Measurements from ENCODE around the gene C19orf44.

C19orf44 gene

DNA sequence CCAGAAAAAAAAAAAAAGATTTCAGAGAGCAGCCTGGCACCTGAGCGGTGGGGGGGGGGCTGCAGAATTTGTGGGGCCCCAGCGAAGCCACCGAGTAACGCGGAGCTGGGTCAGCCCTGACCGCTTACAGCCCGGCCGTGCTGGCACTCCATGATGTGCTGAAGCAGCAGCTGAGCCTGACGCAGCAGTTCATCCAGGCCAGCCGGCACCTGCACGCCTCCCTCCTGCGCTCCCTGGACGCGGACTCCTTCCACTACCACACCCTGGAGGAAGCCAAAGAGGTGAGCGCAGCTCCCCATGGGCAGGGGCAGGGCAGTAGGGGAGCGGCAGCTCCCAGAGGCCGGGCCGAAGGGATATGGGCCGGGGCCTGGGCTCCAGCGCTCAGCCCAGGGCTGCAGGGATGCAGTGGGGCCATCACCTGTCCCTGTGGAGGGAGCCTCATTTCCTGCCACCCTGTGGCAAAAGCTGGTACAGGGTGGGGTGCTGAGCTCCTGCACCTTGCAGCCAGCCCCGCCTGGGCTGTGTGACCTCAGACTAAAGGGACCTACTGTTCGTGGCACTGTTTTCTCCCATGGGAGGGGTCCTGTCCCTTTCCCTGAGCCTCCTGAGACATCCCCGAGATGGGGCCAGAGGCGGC is 18.3 kb downstream of the C19orf44 start:
- Histone ChIP-seq H3K9me3 (ENCODE audit: low read length) (no peaks in the 10 kb centered on the region), H2AFZ (ENCODE audit: low read depth, low read length) (no peak overlapping the region), H3K36me3 (ENCODE audit: insufficient read depth, low read length) (peaks cover 56% of the 10 kb centered on the region), H3K4me1 (ENCODE audit: insufficient read depth, low read length) (no peaks in the 10 kb centered on the region), H3K4me3 (ENCODE audit: low read length) (no peak overlapping the region), H3K27me3 (ENCODE audit: insufficient read depth, low read length) (no peaks in the 10 kb centered on the region)

- H3K4me3 ChIP-seq (ENCODE audit: low read length): no peak overlapping the region
- H3K9me3 ChIP-seq (ENCODE audit: low read length): no peaks in the 10 kb centered on the region
- H3K4me1 ChIP-seq (ENCODE audit: insufficient read depth, low read length): no peaks in the 10 kb centered on the region
- peaks cover 63% of the 10 kb centered on the region for H3K36me3 ChIP-seq (ENCODE audit: insufficient read depth, low read length)
- H2AFZ ChIP-seq (ENCODE audit: low read depth, low read length): no peak overlapping the region
- no peaks in the 10 kb centered on the region for H3K27me3 ChIP-seq (ENCODE audit: insufficient read depth, low read length)
Observed at GRCh38 chr19:16516381-16516780, 20.2 kb downstream of the C19orf44 start.

DNA sequence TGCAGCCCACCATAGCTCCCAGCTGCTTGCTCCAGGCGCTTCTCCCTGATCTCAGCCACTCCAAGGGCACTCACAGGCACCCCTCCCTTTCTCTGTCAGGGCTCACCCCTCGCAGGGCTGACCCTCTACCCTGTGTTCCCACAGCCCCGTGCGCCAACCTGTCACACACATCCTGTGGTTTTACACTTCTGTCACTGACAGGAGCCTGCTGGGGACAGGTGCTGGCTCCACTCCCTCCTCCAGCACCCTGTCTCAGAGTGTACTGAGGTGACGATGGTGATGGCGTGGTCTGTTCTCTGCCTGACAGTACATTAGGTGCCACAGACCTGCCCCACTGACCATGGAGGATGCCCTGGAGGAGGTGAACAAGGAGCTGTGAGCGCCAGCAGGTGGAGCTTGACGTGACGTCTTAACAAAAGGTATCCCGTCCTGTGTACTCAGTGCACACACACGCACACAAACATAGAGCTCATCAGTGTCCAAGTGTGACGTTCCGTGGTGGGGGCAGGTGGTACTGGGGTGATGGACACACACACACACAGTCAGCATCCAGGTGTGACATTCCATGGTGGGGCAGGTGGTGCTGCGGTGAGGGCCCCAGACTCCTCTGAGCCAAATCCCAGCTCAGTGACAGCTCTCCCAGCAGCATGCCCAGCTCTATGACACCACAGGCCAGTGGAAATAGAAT is 20.9 kb downstream of the C19orf44 start:
- Histone ChIP-seq H3K9me3 (ENCODE audit: low read length) (no peaks in the 10 kb centered on the region), H3K4me1 (ENCODE audit: insufficient read depth, low read length) (no peaks in the 10 kb centered on the region), H3K36me3 (ENCODE audit: insufficient read depth, low read length) (peaks cover 70% of the 10 kb centered on the region), H2AFZ (ENCODE audit: low read depth, low read length) (no peak overlapping the region), H3K27me3 (ENCODE audit: insufficient read depth, low read length) (no peaks in the 10 kb centered on the region), H3K4me3 (ENCODE audit: low read length) (no peak overlapping the region)

- Histone ChIP-seq H3K4me3 (ENCODE audit: low read length) (no peak overlapping the region), H3K27me3 (ENCODE audit: insufficient read depth, low read length) (no peaks in the 10 kb centered on the region), H3K9me3 (ENCODE audit: low read length) (no peaks in the 10 kb centered on the region), H3K36me3 (ENCODE audit: insufficient read depth, low read length) (peaks cover 74% of the 10 kb centered on the region), H3K4me1 (ENCODE audit: insufficient read depth, low read length) (no peaks in the 10 kb centered on the region), H2AFZ (ENCODE audit: low read depth, low read length) (no peak overlapping the region)
Observed at GRCh38 chr19:16518061-16518460, 21.9 kb downstream of the C19orf44 start.

DNA sequence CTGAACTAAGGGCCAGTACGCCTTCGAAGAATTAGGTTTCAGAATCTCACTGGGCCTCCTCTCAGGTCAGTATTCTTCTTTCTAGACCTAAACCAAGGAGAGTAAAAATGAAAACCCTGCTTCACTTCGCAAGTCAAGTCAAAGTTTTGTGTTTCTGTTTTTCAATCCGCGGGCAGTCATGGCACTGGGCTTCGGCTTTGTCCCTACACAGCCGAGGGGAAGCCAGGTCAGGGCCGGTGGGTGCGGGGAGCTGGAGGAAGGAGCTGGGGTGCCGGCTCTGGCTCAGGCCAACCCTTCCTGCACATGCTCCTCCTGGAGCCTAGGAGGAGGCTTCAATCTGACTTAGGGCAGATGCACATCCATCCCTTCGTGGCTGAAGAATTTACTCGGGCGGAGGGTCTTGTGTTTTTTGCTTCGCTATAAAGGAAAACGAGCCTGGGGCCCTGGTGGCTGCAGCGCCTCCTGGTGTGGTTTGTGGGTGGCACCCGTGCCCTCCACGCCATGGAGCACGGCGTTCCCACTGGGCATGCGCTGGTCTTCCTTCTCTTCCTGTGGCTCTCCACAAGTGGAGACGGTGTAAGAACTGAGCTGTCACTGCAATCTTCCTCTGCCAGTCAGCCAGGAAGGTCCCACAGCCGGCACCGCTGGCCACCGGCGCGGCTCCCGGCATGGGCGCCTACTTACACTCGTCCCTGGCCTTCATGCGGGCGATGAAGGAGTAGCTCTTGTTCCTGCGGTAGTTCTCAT is 22.5 kb downstream of the C19orf44 start:
- H3K27me3 ChIP-seq (ENCODE audit: insufficient read depth, low read length): no peaks in the 10 kb centered on the region
- no peaks in the 10 kb centered on the region for H3K4me1 ChIP-seq (ENCODE audit: insufficient read depth, low read length)
- no peaks in the 10 kb centered on the region for H3K9me3 ChIP-seq (ENCODE audit: low read length)
- peaks cover 78% of the 10 kb centered on the region for H3K36me3 ChIP-seq (ENCODE audit: insufficient read depth, low read length)
- H3K4me3 ChIP-seq (ENCODE audit: low read length): no peak overlapping the region
- no peak overlapping the region for H2AFZ ChIP-seq (ENCODE audit: low read depth, low read length)

- Histone ChIP-seq H3K36me3 (ENCODE audit: insufficient read depth, low read length) (peaks cover 83% of the 10 kb centered on the region), H3K27me3 (ENCODE audit: insufficient read depth, low read length) (no peaks in the 10 kb centered on the region), H3K4me1 (ENCODE audit: insufficient read depth, low read length) (no peaks in the 10 kb centered on the region), H2AFZ (ENCODE audit: low read depth, low read length) (no peak overlapping the region), H3K9me3 (ENCODE audit: low read length) (no peaks in the 10 kb centered on the region), H3K4me3 (ENCODE audit: low read length) (no peak overlapping the region)
Observed at GRCh38 chr19:16519230-16519687, 23.1 kb downstream of the C19orf44 start.

- no peaks in the 10 kb centered on the region for H3K9me3 ChIP-seq (ENCODE audit: low read length)
- no peaks in the 10 kb centered on the region for H3K4me1 ChIP-seq (ENCODE audit: insufficient read depth, low read length)
- peaks cover 83% of the 10 kb centered on the region for H3K36me3 ChIP-seq (ENCODE audit: insufficient read depth, low read length)
- H3K27me3 ChIP-seq (ENCODE audit: insufficient read depth, low read length): no peaks in the 10 kb centered on the region
- H2AFZ ChIP-seq (ENCODE audit: low read depth, low read length): no peak overlapping the region
- no peak overlapping the region for H3K4me3 ChIP-seq (ENCODE audit: low read length)
Observed at GRCh38 chr19:16520074-16520973, 24.1 kb downstream of the C19orf44 start.

- Histone ChIP-seq H3K4me3 (ENCODE audit: low read length) (no peak overlapping the region), H3K9me3 (ENCODE audit: low read length) (no peaks in the 10 kb centered on the region), H3K27me3 (ENCODE audit: insufficient read depth, low read length) (no peaks in the 10 kb centered on the region), H3K4me1 (ENCODE audit: insufficient read depth, low read length) (no peaks in the 10 kb centered on the region), H3K36me3 (ENCODE audit: insufficient read depth, low read length) (peaks cover 90% of the 10 kb centered on the region), H2AFZ (ENCODE audit: low read depth, low read length) (no peak overlapping the region)
Observed at GRCh38 chr19:16520986-16521624, 24.9 kb downstream of the C19orf44 start.

- Histone ChIP-seq H2AFZ (ENCODE audit: low read depth, low read length) (no peak overlapping the region), H3K27me3 (ENCODE audit: insufficient read depth, low read length) (no peaks in the 10 kb centered on the region), H3K4me1 (ENCODE audit: insufficient read depth, low read length) (no peaks in the 10 kb centered on the region), H3K36me3 (ENCODE audit: insufficient read depth, low read length) (peaks cover 89% of the 10 kb centered on the region), H3K4me3 (ENCODE audit: low read length) (no peak overlapping the region), H3K9me3 (ENCODE audit: low read length) (no peaks in the 10 kb centered on the region)
Observed at GRCh38 chr19:16521715-16522289, 25.6 kb downstream of the C19orf44 start.

DNA sequence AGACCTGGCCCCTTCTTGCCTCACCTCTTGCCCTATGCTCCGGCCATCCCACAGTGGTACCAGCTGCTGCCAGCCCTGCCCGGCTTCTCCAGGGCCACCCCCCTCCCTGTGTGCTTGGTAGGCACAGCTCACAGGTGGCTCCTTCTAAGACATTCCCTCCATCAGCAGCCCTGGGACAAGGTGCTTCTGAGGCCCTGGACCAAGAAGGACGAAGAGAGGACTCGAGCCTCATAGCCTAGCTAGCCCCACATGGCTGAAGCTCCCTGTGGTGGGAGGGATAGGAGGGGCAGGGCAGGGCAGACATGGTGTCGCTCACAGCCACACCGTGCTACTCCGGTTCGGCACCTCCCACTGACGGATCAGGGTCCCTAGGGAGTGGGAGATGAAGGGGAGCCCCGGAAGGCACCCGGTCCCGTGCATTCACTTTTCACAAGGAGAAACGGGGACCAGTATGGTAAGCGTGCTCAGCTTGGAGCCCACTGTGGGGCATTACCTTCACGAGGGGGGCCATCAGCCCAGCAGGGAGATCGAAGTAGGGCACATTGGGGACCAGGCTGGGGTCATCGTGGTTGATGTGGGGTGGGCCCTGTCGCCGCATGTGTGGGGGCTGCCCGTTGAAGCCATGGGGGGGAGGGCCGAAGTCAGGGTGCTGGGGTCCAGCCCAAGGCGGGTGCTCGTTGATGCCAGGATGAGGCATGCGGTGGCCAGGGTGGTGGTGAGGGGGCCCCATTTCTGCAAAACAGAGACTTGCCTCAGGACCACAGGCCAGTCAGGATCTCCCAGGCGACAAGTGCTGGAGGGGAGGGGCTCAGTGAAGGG is 26.6 kb downstream of the C19orf44 start:
- no peaks in the 10 kb centered on the region for H3K4me1 ChIP-seq (ENCODE audit: insufficient read depth, low read length)
- no peak overlapping the region for H3K4me3 ChIP-seq (ENCODE audit: low read length)
- H3K36me3 ChIP-seq (ENCODE audit: insufficient read depth, low read length): peaks cover 90% of the 10 kb centered on the region
- no peak overlapping the region for H2AFZ ChIP-seq (ENCODE audit: low read depth, low read length)
- H3K27me3 ChIP-seq (ENCODE audit: insufficient read depth, low read length): no peaks in the 10 kb centered on the region
- no peaks in the 10 kb centered on the region for H3K9me3 ChIP-seq (ENCODE audit: low read length)

DNA sequence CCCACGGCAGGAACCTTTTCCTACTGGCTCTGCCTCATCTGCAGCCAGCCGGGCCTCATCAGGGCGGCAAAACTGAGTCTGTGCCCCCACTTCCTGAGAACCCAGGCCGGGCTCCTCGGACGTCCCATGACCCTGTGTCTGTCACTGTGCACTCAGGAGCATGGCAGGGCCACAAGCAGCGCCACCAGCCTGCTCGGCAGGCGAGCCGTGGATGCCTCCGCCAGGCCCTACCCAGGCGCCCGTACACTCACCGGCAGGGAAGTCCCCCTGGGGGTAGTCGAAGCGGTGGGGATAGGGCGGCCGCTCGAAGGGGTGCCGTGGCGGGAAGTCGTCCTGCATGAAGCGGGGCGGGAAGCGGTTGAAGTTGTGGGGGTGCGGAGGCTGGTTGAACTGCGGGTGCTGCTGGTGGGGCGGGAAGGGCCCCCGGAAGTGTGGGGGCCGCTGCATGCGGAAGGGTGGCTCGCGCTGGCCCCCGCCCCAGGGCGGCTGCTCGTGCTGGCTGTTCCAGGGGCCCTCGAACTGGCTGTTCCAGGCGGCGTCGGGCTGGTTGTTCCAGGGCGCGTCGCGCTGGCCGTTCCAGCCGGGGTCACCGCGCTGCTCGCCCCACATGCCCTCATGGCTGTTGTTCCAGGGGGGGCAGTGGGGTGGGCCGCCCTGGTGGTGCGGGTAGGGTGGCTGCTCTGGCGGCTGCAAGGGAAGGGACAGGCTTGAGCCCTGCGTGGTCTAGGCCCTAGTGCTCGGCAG is 29.0 kb downstream of the C19orf44 start:
- H3K27me3 ChIP-seq (ENCODE audit: insufficient read depth, low read length): no peaks in the 10 kb centered on the region
- H3K4me3 ChIP-seq (ENCODE audit: low read length): no peak overlapping the region
- H3K4me1 ChIP-seq (ENCODE audit: insufficient read depth, low read length): no peaks in the 10 kb centered on the region
- H3K9me3 ChIP-seq (ENCODE audit: low read length): no peaks in the 10 kb centered on the region
- no peak overlapping the region for H2AFZ ChIP-seq (ENCODE audit: low read depth, low read length)
- peaks cover 89% of the 10 kb centered on the region for H3K36me3 ChIP-seq (ENCODE audit: insufficient read depth, low read length)
